NCI-H2081 (cell line): ENCODE data around the gene GPR183.
A peak's percentile ranks its signal among the peaks of the same experiment; 100 is the strongest.

ENCODE experiments used
- DNase-seq, 2 experiments: peaks; one replicate each; lab custom pipeline; 2025; lab: John Stamatoyannopoulos, UW

GPR183 gene

DNA sequence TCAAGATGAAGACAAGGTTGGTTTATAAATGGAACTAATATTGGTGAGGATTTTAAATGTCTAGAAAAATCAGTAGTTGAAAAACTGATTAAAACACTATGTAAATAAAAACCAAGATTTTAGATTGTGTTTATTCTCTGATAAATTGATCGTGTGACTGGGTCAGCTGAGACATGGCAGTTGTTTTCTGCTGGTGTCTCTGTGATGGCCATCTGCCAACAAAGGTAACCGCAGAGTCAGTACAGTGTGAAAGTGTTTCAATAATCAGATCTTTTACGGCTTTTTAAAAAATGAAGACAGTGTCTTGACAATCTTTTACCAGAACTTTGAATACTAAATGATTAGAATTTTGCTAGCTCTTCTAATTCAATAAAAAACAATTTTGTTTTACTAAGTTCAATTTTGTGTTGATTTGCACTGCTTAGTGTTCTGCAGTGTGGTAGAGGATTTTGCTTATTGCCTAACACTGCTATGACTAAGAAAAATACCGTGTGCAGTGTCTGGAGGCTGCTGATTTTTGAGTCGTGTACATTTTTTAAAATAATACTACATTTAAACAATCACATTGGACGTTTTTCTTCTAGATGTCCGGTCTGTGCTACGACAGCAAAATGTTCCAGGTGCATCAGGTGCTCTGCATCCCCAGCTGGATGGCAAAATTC lies 32.7 kb upstream of the GPR183 start:
- no peak for DNase-seq

GRCh38 chr13:99339230-99339721 lies 32.1 kb upstream of the GPR183 start:
- no peak for DNase-seq

GRCh38 chr13:99335603-99336002 lies 28.4 kb upstream of the GPR183 start:
- no peak for DNase-seq

DNA sequence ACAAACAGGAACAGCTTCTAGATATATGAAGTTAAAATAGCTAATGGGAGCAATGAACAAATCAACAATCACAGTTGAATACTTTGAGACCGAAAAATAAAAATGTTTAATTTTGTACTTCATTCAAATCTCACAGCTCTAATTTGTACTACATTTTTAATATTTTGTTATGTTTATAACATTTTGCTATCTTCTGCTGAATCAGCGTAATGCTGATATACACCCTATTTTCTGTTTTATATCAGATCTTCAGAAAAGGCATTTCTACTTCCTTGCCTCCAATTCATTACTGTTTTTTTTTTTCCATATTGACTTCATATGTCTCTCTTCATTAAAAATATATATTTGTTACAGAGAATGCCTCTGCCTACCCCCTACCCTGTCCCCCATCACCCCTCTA lies 27.9 kb upstream of the GPR183 start:
- DNase-seq: no peak

DNA sequence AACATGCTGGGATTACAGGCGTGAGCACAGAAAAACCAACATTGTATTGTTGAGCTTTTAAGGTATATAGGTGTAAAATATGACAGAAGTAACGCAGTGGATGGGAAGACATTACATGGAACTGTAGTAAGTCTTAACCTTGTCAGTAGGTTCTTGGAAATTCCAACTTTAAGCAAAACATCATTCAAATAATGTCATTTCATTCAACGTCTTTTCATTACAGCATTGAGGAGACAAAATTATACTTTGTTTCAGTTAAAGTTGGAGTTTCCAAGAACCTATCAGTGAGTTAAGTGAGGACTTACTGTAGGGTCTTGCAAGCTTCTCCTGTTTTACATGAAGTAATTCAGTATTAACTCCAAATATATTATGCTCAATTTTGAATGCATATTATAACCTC lies 27.0 kb upstream of the GPR183 start:
- no peak for DNase-seq

DNA sequence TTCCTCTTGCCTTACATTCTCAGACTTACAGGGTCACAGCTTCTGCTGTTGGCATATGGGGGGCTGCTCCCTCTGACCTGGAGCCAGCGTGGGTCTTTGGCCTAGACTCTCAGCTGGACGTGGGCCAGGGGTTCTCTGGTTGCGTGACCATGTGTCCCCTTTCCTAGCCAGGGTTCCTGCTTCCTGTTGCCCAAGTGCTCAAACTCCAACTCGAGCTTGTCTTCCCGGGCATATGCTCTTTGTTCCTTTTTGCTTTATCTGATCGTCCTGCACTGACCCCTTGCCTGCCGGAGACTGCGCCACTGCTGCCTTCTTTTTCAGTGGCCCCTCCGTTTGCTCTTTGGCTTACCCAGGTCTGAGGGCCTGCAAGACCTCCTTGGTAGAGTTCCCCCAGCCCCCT lies 25.3 kb upstream of the GPR183 start:
- no peak for DNase-seq

DNA sequence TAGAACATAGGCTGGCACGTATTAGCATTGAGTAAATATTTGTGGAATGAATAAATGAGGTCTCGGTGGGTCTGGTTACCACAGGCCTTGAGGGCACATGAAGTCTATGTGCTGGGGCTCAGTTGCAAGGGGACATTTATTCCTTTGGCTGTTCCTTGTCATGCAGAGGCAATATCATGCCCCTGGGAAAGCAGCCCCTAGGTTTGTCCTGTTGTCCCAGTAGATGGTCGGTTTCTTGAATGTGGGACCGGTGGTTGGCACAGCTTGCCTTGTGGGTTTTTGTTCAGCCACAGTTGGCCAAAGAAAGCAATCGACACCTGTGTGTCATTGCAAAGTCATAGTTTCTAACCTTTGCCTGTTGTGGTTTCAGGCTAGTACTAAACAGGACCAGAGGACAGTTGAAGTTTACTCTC lies 24.7 kb upstream of the GPR183 start:
- DNase-seq: no peak

DNA sequence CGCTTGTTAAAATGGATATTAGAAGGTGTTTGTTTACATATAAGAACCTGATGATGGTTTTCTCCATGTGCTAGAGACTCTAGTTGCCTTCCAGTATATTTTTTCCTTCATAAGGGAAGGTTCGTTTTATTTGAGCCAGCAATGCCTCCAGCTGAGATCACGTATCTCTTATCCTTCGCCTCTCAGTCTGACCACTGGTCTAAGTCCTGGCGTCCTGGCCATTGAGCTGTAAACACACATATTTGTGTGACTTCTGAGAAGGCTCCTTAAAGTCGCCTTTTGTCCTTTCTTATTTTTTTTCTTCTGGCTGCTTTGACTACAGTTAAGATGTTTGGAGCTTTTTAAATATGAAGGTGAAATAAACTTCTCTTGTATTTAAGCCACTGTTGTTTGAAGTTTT lies 23.7 kb upstream of the GPR183 start:
- DNase-seq: no peak

DNA sequence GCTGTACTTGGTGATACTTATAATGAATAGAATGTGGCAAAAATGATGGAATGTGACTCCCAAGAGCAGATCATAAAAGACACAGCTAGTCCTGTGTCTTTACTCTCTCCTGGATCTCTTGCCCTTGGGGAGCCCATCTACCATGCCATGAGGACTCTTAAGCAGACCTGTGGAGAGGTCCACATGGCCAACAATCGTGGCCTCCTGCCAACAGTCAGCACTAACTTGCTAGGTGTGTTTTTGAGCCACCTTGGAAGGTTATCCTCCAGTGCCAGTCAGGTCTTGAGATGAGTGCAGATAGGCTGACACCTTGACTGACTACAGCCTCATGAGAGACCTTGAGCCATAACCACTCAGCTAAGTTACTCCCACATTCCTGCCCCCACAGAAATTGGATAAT lies 22.3 kb upstream of the GPR183 start:
- no peak for DNase-seq

DNA sequence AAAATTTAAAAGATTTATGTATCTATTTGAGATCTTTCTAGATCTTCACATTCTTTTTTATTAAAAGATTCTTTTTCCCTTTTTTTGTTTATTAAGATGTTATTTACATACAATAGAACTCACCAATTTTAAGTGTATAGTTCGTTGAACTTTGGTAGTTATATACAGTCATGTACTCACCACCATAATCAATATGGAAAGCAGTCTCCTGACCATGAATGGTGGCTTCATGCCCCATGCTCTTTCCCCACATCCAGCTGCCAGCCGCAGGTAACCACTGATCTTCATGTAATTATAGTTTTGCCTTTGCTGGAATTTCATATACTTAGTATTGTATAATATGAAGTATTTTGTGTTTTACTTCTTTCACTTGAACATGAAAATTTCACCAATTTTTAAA lies 20.6 kb upstream of the GPR183 start:
- no peak for DNase-seq

DNA sequence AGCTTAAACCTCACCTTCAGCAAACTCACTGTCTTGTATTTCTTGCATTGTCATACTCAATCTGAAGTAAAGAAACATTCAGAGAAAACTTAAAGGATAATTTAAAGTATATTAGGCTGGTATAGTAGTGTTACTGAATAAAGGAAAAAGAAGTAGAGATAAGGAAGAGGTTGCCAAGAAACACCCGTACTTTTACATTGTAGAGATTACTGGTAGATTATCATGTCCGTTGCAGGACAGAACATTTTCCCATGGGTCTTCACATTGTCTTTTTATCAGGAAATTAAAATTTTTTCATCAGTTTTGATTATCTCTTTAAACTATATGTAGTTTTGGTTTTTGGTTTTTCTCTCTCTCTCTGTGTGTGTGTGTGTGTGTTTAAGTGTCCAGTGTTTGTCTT lies 19.9 kb upstream of the GPR183 start:
- no peak for DNase-seq

GRCh38 chr13:99326012-99326411 lies 18.8 kb upstream of the GPR183 start:
- no peak for DNase-seq

DNA sequence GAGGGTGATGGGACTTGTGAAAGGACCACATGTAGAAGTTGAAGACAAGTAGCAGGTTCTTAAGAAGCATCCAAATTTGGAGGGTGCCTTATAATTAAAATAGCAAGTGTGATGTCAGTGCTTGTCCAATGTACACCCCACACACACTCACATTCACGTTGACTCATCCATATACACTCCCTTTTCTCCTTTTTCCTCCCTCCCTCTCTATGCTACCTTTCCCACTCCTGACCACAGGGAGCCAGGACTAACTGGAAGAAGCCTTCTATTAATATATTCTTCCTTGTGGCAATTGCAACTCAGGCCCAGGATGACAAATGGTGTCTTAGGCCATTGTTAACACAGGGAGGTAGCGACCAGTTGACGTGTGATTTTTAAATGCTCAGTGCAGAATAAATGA lies 16.3 kb upstream of the GPR183 start:
- DNase-seq: no peak

- no peak for DNase-seq
Observed at GRCh38 chr13:99322297-99323103, 15.3 kb upstream of the GPR183 start.

GRCh38 chr13:99321709-99322108 lies 14.5 kb upstream of the GPR183 start:
- no peak for DNase-seq

DNA sequence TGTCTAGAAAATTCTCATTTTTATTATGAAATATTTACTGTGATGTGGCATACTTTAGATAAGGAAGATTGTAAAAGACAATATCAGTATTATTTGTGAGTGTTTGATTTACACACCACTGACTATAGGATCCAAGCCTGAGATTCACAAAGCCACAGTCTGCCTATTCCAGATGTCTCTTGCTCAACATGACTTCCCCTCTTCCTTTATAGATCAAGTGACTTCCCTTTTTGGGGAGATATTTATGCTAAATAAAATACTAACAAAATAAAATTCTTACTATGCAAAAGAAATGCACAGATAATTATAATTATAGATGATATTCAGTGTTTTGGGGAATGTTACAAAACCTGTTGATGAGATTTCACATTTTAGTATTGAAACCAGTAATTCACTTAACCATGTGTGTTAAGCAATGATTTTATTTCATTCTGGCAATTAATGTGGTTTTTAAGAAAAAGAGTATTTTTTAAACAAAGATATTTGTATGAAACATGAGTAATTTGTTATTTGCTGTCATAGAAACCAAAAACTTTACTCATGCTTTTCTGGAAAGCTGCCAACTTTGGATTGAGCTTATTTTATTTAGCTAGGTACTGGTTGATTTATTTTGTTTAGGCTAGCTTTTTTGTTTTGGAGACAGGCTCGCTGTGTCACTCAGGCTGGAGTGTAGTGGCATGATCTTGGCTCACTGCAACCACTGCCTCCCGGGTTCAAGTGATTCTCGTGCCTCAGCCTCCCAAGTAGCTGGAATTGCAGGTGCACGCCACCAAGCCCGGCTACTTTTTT lies 13.7 kb upstream of the GPR183 start:
- no peak for DNase-seq

- DNase-seq: peak; percentile 54 to 92
Observed at GRCh38 chr13:99316657-99317256, 9.6 kb upstream of the GPR183 start.

DNA sequence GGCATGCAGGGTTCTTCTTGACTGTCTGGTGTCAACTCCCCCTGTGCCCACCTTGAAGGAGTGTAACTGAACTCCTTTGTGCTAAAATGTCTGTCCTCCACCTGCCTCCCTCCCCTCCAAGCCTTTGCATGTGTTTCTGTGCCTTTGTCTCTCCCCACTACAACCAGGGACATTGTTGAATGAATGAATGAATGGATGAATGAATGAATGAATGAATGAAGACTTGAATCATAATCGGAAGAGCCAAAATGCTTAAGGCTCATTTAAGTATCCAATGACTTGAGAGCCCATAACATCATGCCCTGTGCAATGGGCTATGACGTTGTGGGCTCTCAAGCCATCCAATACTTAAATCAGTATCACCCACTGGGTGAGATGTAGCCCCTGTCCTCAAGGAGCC lies 9.0 kb upstream of the GPR183 start:
- no peak for DNase-seq

GRCh38 chr13:99315186-99315585 lies 8.0 kb upstream of the GPR183 start:
- DNase-seq: no peak

DNA sequence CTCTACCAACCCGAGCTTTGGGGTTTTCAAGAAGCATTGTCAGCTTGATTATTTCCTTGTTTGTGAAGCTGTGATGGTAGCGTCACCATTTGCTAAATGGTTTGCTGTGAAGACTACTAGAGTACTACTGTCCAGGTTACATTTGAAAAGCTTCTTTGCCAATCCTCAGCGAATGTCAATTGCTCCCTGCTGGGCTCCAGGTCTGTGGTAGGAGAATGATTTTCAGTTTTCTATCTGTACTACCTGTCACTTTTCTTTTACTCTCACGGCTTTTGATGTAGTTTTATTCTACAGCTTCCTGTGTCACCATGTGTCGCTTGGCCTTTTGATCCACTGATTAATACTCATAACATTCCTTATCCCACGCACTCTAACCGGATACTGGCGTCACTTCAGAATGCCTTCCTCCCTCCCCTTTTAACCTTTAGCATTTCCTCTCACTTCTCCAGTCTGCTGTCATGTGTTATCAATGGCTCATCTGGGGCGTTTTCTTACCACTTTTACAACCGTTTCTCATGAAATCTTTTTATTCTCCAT lies 7.5 kb upstream of the GPR183 start:
- peak in 1 of 2 experiments; percentile 38 for DNase-seq

GRCh38 chr13:99313941-99314340 lies 6.7 kb upstream of the GPR183 start:
- DNase-seq: peak in 1 of 2 experiments; percentile 5

DNA sequence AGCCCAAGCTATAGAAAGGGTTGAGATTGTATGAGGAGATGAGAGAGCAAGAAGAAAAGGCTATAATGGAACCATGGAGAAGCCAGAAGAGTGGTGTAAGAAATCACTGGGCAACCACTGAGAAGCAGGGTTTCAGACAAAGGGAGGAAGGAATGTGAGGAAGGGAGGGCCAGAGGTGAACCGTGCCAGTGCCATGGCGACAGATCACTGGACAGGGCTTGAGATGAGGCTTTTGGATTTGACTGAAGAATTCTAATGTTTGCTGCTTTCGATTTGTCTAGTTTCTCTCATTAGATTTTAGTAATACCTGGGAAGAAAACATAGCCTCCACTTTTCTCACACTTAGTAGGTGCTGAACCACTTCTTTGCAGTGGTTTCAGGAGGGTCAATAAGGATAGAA lies 6.3 kb upstream of the GPR183 start:
- DNase-seq: no peak
